Middle frontal gyrus (tissue), 1 donor: ENCODE data around the gene TIMP4.

ENCODE experiments used
- DNase-seq: peaks from one replicate; pipeline ENCODE4 v3.0.0-alpha.2; 2015; ENCODE audit warnings: low spot score; ENCODE audit errors: extremely low spot score

The TIMP4 gene

GRCh38 chr3:12107071-12107713 is 51.5 kb downstream of the TIMP4 start:
- DNase-seq, result no peak
